Hematopoietic multipotent progenitor cell treated with erythropoietin and hydrocortisone succinate and interleukin-3 and kit ligand, for 8 days (in vitro differentiated cells): ENCODE data around the gene FAM222A.

Experiments
- DNase-seq: peaks from one replicate; pipeline ENCODE4 v3.0.0-alpha.2; 2015

The FAM222A gene

DNA sequence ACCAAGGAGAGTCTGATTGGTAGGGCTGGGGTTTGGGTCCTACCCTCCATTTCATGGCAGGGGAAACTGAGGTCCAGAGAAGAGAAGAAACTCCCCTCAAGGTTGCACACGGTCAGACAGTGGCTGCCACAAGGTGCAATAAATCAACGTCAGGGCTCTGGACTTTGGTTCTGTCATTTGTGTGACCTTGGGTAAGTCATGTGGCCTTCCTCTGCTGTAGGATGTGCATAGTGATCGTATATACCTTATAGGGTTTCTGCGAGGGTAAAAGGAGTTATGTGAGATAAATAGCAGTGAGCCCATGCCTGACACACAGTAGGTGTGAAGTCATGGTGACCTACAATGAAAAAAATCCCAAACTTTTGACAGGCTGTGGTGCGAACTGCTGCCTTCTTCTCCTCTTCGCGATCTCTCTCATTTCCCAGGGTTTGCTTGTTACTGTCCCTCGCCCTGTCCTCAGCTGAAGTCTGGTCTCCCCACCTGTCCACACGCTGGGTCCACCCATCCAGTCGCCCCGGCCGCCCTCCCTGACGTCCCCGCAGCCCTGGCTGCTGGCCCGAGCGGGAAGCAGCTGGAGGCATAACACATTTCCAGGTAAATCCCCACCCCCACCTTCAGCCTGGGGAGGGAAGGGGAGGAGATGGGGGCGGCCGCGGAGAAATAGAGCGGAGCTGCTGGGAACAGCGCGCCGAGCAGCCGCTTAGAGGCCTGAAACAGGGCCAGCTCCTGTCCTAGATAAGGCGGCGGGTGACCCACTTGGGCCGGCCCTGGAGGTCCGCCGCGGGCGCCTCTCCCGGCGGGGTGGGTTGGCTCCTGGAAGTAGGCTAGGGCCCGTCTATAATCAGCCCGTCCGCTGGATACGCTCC is 1.8 kb upstream of the FAM222A start:
- DNase-seq = no peak

DNA sequence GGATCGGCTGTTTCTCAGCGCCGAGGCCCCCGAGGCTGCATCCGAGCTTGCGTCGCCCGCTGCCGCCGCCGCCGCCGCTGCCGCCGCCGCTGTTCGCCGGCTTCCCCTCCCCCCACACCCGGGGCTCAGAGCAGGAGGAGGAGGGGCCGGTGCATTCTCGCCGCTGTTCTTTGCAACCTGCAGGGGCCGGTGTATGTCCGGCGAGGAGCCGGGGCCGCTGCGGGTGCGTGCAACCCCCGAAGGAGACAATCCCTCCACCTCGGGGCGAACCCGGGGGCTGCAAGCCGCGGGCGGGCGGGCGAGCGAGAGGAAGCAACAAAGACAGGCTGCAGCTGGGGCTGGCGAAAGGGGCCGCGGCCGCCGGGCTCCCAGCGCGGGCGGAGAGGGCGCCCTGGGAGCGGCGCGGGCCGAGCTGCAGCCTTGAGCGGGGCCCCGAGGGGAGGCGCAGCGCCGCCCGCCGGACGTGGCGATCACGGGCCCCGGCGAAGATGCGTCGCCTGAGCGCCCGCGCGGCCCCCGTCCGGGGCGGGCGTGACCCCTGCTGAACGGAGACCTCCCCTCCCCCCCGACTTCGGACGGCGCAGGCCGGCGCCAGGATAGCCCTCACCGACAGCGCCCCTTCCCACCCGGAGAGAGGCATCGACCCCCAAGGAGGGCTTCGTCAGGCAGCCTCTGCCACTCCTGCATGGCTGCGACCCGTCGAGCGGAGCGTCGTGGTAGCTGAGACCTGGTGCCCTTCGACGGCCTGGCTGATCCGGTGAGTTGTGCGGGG is 702 bp downstream of the FAM222A start:
- DNase-seq = peak; percentile 17

DNA sequence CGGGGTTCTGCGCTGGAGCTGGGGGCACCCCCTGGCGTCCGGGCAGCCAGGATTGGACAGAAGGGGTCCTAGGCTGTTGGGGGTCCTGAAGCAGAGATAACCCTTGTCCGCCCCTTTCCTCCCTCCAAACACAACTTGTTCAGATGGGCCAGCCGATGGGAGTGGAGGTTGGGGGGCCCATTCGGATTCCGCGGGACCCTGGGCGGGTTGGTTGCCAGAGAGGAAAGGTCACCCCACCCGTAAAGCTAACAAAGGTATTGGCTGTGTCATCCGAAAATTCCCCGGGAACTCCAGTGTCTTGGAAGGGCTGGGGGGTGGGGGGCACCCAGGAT is 1.3 kb downstream of the FAM222A start:
- DNase-seq = no peak

DNA sequence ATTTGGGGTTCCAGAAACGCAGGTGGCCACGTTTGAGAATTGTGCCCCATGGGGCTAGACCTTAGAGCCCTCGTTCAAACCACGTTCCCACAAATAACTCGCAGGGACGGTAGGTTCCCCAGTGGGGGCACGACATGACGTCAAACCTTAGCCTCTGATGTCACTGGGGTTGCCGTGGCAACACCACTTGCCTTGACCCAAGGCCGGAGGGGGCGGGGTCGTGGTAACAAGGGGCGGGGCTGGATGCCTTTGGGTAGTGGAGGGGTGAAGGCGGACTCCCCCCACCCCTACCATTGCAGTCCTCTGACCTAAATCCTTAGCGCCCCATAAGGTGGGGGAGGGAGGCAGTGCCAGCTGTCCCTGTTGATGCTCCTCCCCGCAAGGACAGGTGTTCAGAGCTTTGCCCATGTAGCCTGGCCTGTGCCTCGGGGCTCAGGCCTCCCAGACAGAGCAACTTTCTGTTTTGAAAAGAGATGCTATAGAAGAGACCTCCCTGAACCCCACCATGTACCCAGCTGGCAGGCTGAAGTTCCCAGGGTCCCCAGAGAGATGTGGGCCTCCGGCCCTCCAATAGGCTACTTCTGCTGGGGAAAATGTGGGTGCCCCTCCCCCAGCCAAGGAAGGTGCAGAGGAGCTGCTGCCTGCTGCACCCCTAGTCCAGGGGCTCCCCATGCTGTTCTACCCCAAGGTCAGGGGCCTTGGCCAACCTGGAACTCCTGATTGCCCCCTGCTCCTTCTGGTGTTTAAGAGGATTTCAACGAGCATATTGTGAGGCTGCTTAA is 1.9 kb downstream of the FAM222A start:
- no peak for DNase-seq

DNA sequence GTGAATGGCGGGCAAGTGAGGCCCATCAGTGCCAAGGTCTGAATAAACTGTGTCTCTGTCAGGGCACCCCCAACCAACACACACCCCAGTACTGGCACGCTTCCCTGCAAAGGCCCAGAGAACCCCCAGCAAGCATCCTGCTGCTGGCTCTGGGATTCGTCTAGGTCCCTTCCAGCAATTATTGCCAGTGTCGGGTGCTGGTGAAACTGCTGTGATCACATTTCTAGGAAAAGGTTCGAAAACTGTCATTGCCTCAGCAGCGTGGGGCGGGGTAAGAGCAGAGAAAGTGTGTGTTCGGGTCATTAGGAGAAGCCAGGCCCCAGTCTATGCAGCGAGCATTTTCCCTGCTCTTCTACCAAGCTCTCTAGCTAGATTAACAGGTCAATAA is 2.5 kb downstream of the FAM222A start:
- DNase-seq = no peak

DNA sequence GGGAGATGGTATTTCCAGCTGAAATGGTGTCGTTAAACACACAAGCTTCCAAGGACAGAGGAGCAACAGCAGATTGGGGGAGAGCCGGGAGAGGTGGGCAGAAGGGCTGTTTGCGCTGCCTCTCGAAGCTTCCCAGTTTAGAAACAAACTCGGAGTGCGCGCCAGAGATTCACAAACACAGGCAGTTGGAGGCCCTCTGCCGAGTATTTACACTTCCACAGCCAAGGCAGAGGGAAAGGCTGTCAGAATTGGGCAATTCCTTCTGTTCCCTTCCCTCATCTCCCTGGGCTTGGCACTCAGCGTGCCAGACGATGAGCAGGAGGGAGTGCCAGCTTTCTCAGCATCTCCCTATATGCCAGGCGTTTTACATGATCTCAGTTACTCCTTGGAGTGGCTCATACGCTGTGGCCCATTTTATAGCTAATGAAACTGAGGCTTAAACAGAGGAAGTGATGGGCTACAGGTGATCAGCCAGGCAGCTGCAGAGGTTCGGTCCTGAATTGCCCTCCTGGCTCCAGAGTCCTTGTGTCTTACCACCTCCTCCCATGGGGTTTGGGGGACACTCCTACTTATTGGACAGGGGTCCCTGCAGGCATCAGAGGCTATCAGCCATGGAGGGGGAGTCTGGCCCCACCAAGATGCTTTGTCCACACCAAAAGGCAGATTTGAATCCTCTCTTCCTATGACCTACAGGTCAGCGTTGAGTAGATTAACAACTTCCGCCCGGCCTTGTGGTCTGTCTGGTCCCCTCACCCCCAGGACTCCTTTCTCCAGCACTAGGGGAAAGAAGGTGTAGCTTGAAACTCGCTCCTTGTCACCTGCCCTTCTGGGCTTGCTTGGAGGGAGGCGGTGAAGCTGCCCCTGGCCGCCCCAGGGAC is 3.1 kb downstream of the FAM222A start:
- no peak for DNase-seq

DNA sequence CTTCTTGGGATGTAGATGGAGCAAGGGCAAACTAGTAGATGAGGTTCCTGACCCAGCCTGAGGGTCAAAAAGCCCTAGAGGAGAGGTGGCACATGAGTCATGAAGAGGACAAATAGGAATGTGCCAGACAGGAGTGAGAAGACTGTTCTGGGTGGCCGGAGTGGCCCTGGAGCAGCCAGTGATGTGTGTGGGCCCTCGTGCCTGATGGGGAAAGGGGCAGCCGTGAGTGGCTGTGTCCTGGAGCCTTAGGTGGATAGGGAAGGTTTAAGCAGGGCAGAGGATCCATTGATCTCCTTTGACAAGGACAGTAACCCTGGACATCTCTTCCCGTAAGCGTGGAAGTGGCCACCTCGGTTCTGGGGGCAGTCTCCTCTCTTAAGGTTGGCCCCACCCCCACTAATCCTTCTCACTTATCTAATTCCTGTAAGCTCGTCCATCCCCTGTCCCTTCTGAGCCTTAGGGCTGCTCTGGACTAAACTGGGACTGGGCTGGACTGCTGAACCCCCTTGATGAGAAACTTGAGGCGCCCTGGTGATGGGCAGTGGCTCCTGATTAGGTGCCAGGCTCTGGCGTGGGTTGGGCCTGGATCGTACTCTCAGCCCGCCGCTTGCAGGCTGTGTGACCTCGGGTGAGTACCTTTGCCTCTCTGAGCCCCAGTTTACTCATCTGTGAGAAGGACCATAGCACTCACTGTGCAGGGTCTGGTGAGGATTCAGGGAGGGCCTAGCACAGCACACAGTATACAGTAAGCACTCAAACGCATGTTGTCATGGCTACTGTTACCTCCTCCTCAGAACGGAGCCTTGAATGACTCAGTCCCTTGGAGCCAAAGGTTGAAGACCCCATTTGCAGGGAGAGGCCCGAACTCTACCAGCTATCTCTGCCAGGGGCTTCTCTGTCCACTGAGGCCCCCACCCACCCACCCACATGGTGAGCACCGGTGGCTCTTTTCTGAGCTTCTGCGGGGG is 4.0 kb downstream of the FAM222A start:
- DNase-seq = no peak

DNA sequence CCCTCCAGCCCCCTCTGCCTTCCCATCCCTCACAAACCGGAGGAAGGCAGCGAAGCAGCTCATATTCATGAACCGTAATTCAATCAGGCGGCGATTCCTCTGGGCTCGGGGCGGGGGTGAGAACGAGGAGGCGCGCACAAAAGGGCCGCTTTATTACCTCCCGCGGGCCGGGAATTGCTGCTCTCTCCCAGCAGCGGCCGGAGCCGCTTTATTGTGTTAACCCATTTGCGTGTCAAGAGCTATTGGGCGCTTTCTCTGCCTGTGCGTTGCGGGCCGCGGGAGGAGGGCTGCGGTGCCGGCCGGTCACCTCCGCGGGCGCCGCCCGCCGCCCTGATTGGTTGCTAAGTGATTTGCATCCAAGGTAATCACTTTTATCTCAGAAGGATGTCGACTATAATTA is 4.8 kb downstream of the FAM222A start:
- DNase-seq = no peak

DNA sequence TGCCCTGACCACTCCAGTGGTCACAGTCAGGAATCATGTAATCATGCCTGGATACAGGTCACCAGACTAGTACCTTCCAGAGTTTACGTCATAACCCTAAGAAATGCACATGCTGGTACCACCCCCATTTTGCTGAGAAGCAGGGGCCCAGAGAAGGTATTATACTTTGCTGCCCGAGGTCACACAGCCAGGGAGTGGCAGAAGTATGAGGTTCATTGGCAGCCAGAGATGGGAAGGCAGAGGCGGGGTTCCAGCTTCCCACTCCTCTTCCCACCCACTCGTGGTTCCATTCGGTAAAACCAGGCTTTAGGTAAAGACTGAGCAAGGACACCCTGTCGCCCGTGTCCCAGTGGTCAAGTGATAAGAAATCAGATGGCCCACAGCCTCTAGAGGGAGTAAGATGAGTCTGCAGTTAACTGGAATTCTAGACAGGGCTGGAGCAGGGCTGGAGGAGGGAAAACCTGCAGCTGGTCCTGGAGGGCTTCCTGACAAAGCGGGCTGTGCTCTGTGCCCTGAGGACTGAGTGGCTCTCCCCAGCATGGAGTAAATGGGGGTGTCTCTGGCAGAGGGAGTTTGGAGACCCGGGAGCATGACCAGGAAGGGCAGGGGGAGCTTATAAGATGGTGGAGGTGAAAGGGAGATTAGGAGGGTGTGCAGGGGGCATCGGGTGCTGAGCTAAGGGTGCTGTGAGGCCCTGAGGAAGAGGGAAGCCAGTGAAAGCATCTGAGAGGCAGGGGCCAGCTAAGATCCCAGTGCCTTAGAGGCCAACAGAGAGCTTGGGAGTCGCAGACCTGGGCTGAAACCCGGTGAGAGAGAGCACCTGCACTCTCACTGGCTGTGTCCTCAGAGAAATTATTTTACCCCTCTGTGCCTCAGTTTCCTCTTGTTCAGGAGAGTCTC is 5.7 kb downstream of the FAM222A start:
- no peak for DNase-seq

DNA sequence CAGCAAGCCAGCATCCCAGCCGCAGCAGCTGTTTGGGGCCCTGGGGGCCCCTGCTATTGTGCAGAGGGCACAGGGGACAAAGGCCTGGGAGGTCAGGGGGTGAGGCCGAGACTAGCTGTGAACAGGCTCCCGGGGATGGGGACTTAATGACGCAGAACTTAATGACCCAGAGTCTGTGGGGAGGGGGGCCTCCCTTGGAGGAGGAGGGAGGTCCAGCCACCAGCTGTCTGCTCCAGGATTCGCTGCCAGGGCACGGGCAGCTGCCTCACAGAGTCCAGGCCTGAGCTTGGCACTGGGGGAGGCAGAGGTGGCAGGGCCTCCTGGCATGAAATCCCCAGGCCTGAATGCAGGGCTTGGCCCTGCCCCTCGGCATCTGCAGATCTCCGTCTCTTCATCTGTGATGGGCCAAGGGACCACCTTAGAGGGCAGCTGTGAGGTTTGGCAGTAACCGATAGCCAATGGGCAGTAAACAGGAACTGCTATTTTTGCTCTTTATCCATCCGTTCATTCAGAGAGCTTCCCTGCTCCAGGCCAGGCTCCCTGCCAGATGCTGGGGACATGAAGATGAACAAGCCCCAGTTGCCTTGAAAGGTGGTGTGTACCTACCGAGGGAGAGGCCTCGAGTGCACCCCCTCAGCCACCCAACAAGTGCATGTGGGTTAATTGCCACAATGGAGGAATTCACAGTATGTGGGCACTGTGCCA is 6.7 kb downstream of the FAM222A start:
- DNase-seq = no peak

DNA sequence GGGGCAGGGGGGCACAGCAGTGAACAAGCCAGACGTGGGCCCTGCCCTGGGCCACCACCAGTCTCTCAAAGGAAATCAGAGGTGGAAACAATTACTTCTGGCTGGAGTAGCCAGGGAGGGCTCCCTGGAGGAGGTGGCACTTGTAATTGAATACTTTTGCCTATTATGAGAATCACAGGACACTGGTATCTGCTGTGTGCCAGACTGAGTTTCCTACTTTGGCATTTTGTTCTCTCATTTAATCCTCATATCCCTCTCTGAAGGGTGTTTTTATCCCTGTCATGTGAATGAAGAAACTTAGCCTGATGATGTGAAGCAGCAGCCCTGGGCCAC is 7.2 kb downstream of the FAM222A start:
- no peak for DNase-seq

DNA sequence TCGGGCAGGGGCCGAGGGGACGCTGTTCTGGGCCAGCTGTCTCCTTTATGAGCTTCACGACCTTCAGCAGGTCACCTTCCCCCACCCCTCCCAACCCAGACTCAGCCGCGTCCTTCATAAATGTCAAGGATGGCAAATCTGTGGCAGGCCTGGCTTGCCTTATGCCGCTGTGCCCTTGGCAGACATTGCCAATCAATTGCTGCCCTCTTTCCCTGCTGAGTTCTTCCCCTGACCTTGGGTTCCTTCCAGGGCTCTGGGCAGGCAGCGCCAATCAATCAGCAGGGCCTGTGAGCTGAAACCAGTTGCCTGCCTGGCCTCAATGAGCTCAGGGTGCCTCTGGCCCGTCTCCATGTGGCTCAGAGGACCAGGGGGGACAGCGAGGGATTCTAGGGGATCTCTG is 7.7 kb downstream of the FAM222A start:
- DNase-seq = no peak

DNA sequence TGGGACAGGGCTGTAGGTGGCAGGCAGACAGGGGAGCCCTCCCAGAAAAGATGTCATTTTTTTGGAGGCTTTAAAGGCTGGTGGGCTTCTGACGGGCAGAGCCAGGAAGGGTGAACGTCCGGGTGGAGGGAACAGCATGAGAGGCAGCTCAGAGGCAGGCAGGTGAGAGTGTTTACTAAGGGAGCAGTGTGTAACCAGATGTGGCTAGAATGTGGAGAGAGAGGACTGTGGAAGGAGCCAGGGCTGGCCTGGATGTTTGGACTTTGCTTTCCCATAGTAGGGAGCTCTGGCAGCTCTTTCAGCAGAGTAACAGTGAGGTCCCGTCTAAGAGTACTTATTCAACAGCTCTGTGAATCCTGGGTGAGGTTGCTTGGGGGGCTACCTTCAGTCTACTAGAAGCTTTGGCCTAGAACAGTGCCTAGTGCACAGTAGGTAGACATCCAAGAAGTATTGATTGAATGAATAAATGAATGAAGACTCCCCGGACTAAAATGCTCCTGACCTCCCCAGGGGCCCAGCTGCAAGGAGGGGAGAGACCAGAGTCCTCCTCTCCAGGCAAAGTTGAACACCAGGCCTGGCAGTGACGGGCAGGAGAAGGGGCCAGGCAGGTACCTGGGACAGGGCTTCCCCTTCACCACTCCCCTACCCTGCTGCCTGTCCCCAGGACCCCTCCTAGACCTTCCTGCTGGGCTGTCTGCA is 8.5 kb downstream of the FAM222A start:
- DNase-seq = no peak

DNA sequence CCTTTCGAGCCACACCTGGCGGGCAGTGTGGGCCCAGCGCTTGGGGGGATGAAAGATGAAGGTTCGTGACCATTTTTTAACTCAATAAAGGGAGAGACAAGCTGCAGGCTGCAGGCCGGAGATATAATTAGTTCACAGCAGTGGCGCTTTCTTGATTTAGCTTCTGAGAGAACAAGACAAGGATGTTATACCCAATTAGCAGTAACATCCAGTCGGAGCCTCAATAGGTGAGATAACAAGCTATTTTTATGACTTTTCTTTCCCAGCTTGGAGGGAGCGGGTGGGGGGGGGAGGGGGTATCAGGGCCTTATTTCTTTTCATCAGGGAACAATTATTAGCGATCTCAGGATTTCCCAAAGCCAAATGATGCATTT is 9.1 kb downstream of the FAM222A start:
- no peak for DNase-seq

DNA sequence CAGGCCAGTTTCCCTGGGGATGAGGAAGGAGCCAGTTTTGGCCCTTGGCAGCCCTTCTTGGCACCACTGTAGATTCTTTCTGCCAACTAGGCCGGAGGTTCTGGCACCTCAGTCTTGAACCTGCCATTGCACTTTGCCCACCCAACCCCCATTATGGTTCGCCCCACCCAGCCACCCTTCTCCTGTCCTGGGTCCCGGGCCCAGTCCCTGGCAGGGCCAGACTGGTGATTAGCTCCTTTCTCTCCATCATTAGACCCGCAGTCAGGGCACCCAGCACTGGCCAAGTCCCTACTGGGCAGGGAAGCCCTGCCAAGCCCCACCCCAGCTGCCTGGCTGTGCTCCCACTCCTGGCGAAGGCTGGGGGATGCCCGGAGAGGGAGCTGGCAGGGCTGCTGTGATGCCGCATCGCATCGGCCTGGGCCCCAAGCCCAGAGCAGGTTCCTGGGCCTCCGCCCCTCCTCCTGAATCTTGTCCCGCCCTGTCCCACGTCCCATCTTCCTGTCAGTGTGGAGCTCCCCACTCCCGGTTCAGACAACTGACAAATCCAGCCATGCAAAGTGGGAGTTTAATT is 9.8 kb downstream of the FAM222A start:
- DNase-seq = no peak

DNA sequence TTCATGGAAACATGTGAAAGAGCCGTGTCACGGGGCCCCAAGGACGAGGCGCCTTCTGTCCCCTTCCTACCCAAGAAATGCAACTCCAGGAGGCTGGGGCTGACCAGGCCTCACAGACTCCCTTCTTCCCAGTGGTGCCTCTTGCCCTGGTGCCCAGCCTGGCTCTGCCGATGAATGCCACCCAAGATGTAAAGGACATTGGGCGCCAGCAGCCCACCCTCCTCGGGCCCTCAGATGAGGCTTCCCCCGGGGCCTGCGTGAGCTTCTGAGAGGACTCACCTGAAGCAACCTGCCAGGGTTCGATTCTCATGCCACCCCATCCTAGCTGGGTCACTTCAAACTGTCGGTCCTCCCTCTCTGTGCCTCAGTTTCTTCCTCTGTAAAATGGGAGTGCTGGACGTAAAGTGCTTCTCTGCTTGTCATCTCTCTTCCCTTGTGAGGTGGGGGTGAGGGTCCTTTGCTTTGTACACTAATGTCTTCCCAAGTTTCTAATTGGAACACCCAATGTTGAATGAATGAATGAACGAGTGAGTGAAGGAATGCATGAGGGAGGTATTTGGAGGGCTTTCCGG is 10.8 kb downstream of the FAM222A start:
- DNase-seq = no peak

DNA sequence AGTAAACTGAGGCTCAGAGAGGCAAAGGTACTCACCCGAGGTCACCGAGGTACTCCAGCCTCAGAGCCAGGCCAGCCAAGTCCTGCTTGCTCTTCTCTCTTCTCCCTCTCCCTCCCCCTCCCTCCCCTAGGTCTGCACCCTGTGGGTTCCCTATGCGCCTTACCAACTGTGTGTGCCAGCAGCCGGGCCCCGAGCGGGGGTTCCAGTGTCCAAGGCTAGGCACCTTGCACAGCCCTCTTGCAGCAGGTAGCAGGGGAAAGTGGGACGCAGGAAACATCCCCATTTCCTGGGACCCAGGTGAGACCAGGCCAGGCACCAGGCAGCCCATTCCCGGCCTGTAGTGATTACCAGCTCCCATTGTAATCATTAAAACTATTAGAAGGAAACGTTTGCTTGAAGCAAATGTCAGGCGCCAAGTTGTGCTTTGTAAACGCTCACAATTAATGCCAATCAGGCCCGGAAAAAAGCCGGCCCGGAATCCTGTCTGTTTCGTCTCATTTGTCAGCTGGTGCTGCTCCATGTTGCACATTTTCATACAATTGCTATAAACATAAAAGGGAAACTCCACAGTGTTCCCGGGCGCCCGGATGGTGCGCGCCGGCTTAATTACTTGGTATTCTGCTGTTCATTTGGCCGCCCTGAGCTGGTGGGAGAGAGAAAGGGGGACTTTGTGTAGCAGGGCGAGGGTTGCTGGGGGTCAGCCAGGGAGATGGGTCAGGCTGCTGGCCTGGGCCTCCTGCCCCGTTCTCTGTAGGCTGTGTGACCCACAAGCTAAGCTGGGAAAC is 11.9 kb downstream of the FAM222A start:
- DNase-seq = no peak

DNA sequence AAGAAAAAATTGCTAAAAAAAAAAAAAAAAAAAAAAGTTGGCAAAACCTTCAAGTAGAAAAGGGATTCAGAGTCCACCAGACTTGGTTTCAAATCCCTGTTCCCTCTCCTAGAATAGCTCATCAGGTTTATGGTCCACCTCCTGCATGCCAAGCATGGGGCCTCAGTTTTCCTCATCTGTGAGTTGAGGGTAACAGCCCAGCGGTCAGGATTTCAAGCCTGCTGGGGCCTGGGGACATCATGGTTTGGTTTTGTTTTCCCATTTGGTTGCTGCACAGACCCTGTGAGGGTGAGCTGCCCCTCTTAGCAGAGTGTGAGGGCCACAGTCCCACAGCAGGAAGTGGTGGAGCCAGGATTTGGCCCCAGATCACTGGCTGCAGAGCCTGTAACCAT is 12.5 kb downstream of the FAM222A start:
- no peak for DNase-seq
